ENCODE data around the gene EXD1. TPM values are rescaled to one million over a fixed set of nuclear protein-coding genes. Genes with fewer than 3 reads are reported as not detected.
A peak's percentile ranks its signal among the peaks of the same experiment; 100 is the strongest.

Gene EXD1, protein sequence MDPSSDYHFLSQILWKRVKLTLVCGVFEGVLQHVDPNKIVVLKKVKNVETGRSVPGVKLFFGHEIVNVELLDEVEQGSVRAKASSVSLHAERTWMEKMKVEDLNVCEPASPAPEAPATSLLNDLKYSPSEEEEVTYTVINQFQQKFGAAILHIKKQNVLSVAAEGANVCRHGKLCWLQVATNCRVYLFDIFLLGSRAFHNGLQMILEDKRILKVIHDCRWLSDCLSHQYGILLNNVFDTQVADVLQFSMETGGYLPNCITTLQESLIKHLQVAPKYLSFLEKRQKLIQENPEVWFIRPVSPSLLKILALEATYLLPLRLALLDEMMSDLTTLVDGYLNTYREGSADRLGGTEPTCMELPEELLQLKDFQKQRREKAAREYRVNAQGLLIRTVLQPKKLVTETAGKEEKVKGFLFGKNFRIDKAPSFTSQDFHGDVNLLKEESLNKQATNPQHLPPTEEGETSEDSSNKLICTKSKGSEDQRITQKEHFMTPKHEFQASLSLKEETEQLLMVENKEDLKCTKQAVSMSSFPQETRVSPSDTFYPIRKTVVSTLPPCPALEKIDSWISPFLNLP
- polyA plus RNA-seq (2012; ENCODE audit: insufficient read depth, insufficient read length, low read depth): not detected

DNA sequence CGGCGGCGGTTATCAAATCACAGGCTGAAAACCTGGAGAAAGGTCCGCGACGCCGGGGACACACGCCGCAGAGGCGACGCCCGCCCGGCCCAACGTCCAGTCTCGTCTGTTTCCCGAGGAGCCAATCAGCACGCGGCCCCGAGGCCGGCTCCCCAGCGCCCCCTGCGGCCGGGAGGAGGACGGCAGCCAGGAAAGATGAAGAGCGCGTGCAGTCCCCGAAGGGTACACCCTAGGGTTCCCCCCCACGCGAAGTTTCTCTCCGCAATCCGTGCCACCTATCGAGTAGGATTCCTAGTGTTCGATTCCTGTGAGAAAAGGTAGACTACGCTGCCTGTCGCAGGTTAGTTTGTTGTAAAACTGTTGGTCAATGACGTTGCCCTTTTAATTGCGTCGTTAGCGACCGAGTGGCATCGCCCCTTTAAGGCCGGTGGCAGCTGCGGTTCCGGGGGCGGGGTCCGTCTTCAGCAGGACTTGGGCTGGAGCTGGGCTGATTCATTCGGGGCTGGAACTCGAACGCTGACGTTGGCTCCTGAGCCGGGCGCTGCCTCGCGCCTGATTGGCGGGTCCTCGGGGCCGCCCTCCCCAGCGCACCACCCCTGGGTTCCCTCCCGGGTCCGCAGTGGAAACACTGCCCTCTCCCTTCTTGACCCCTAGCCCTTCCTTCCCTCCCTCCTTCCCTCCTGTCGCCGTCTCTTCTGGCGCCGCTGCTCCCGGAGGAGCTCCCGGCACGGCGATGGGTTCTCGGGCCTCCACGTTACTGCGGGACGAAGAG is at the start of gene EXD1, which contains the start of gene CHP1:
TSS of gene EXD1 (minus strand) at position 108 of the 772 bp plus-strand sequence. CDS start 4,182 bp downstream, outside the sequence.
TSS of gene CHP1 (plus strand) at position 619 of the 772 bp plus-strand sequence. CDS start at position 734, 115 bp downstream.
- Histone ChIP-seq H3K9me3 (no peaks in the 10 kb centered on the region), H3K36me3 (no peaks in the 10 kb centered on the region), H3K27me3 (peaks cover 9% of the 10 kb centered on the region; the same call in 1 of the 2 replicates), H3K4me1 (no peaks in the 10 kb centered on the region), H3K4me3 (ENCODE audit: low read depth, low read length) (peak within 1 kb of the TSS; percentile 89)
- TF ChIP-seq CTCF (IDR thresholded peaks at IDR 0.05; ENCODE audit: low read depth, low read length): peak; percentile 90
- peak; percentile 98 for DNase-seq

DNA sequence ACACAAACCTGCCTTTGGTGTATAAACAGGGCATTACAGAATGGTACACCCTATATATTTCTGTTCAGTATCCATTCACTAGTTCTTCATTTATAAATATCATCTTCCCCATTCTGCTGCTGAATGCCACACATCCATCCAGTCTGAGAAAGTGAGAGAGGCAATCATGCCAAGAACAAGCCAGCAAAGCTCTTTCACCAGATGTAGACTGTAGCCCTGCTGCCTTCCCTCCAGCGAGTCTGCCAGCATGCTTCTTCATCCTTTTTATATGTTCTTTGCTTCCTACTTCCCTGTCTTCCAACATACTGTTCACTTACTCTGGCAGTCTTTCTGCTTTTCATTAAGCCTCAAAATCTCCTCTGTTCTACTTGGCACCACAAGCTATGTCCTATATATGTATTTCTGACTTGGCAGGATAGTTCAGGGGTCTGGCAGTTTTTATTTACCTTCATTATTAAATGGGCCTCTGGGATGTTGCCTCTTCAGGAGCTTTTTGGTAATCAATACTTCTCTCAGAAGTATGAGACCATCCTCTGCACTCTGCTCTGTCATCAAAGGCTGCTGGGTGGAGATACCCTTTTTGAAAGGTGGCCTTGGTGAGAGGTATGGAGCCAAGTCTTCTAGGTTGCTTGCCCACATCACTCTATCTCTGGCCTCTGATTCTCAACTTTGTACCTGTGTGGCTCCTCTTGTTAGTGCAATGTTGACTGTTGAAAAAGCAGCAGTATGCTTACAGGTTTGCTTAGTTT is 49.2 kb upstream of the EXD1 start:
- no peaks in the 10 kb centered on the region for H3K4me1 ChIP-seq
- H3K9me3 ChIP-seq: no peaks in the 10 kb centered on the region
- DNase-seq: no peak
- H3K27me3 ChIP-seq: no peaks in the 10 kb centered on the region
- H3K4me3 ChIP-seq (ENCODE audit: low read depth, low read length): no peak overlapping the region
- peaks cover 12% of the 10 kb centered on the region for H3K36me3 ChIP-seq
- TF ChIP-seq CTCF (IDR thresholded peaks at IDR 0.05; ENCODE audit: low read depth, low read length): no peak

DNA sequence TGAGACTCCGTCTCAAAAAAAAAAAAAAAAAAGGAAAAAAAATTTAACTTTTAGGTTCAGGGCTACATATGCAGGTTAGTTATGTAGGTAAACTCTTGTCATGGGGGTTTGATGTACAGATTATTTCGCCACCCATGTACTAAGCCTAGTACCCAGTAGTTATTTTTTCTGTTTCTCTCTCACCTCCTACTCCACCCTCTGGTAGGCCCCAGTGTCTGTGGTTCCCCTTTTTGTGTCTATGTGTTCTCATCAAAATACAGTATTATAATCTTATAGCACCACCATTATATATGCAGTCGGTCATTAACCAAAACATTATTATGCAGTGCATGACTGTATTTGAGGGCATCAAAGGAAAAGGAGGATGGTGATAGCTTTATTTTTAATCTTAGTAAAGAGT is 47.8 kb upstream of the EXD1 start:
- H3K27me3 ChIP-seq: no peaks in the 10 kb centered on the region
- no peak for TF ChIP-seq CTCF (IDR thresholded peaks at IDR 0.05; ENCODE audit: low read depth, low read length)
- H3K9me3 ChIP-seq: no peaks in the 10 kb centered on the region
- H3K36me3 ChIP-seq: peaks cover 12% of the 10 kb centered on the region
- DNase-seq: no peak
- H3K4me1 ChIP-seq: no peaks in the 10 kb centered on the region
- no peak overlapping the region for H3K4me3 ChIP-seq (ENCODE audit: low read depth, low read length)

DNA sequence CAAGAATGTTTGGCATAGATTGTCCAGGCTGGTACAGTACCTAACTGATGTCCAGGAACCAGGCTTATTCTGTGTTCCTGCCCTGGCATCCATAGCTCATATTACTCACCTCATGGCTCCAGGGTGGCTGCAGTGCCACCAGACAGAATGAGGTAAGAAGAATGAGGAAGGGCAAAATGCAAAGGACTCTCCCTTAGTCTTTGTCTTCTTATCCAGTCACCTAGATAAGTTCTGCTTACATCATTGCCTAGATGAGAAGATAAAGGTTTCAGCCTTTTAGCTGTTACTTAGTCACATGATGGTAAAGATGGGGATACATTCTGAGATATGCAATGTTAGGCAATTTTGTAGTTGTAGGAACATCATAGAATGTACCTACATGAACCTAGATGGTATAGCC is 46.3 kb upstream of the EXD1 start:
- H3K4me3 ChIP-seq (ENCODE audit: low read depth, low read length): no peak overlapping the region
- no peak for DNase-seq
- H3K27me3 ChIP-seq: no peaks in the 10 kb centered on the region
- peaks cover 21% of the 10 kb centered on the region for H3K36me3 ChIP-seq
- H3K9me3 ChIP-seq: no peaks in the 10 kb centered on the region
- no peak for TF ChIP-seq CTCF (IDR thresholded peaks at IDR 0.05; ENCODE audit: low read depth, low read length)
- H3K4me1 ChIP-seq: no peaks in the 10 kb centered on the region

GRCh38 chr15:41269887-41270286 is 39.3 kb upstream of the EXD1 start:
- Histone ChIP-seq H3K4me1 (no peaks in the 10 kb centered on the region), H3K27me3 (no peaks in the 10 kb centered on the region), H3K9me3 (no peaks in the 10 kb centered on the region), H3K4me3 (ENCODE audit: low read depth, low read length) (no peak overlapping the region), H3K36me3 (peaks cover 16% of the 10 kb centered on the region)
- DNase-seq: no peak
- no peak for TF ChIP-seq CTCF (IDR thresholded peaks at IDR 0.05; ENCODE audit: low read depth, low read length)

All from BE2C (cell line).